Uterus (tissue), 4 donors: ENCODE results near the gene CELF4. TPM values are rescaled to one million over a fixed set of nuclear protein-coding genes. Genes with fewer than 3 reads are reported as not detected.

Experiments used
- DNase-seq, 2 donors: peaks; one replicate each; pipeline ENCODE4 v3.0.0-alpha.2; 2019 to 2020
- H3K27ac ChIP-seq, 2 donors: fragments of 200-600 bp; sonication (generic); 1 replicate in 1 of 2; 2 replicates in 1 of 2; pipeline ENCODE4 v1.5.1; 2016 to 2018
- H3K27me3 ChIP-seq, 2 donors: fragments of 200-600 bp; sonication (generic); one replicate each; pipeline ENCODE4 v1.5.1; 2018 to 2019; ENCODE audit warnings: control low read depth in 1 of 2
- H3K36me3 ChIP-seq, 2 donors: fragments of 200-600 bp; sonication (generic); one replicate each; pipeline ENCODE4 v1.5.1; 2019; ENCODE audit warnings: control low read depth in 1 of 2
- H3K4me1 ChIP-seq, 2 donors: fragments of 200-600 bp; sonication (generic); one replicate each; pipeline ENCODE4 v1.5.1; 2018 to 2019; ENCODE audit warnings: control low read depth in 1 of 2
- H3K4me3 ChIP-seq, 2 donors: fragments of 200-600 bp; sonication (generic); 1 replicate in 1 of 2; 2 replicates in 1 of 2; pipeline ENCODE4 v1.5.1; 2018 to 2019; ENCODE audit warnings: mild to moderate bottlenecking in 1 of 2
- H3K9me3 ChIP-seq, 2 donors: fragments of 200-600 bp; sonication (generic); one replicate each; pipeline ENCODE4 v1.5.1; 2019; ENCODE audit warnings: control low read depth in 1 of 2
- CTCF ChIP-seq, 4 experiments: fragments of 200-600 bp in 2 of 4; fragments of 450-650 bp in 2 of 4; sonication (generic) in 2 of 4; IDR thresholded peaks; one replicate each; pipeline ENCODE4 v1.5.1; 2016 to 2019; ENCODE audit warnings: antibody characterized with exemption in 4 of 4, mild to moderate bottlenecking in 2 of 4, moderate library complexity in 1 of 4
- POLR2A ChIP-seq, 2 donors: fragments of 450-650 bp; IDR thresholded peaks; one replicate each; pipeline ENCODE4 v1.6.1; 2016; ENCODE audit warnings: antibody characterized with exemption in 2 of 2, mild to moderate bottlenecking in 1 of 2, moderate library complexity in 1 of 2
- intact Hi-C: fragments of 100-400 bp; cut with DNase I; formaldehyde crosslinking; loops from one replicate; pipeline ENCODE4 v1.15.1; 2023; ENCODE audit warnings: low total_unique reads
- total RNA-seq, 4 donors: library from RNA; depleted of rRNA in 3 of 4; stranded (reverse); fragments of >200 nt in 3 of 4; gene quantifications; one replicate each; pipeline versions ENCODE4 v1.1.0 to v1.2.4, GENCODE V29; 2014 to 2023
- donor health status: DM: yes; HTN: yes; CAD: no.

Gene CELF4
- total RNA-seq, 4 donors from 2014 or later: 0.18 to 1.7 TPM; not detected in 2

DNA sequence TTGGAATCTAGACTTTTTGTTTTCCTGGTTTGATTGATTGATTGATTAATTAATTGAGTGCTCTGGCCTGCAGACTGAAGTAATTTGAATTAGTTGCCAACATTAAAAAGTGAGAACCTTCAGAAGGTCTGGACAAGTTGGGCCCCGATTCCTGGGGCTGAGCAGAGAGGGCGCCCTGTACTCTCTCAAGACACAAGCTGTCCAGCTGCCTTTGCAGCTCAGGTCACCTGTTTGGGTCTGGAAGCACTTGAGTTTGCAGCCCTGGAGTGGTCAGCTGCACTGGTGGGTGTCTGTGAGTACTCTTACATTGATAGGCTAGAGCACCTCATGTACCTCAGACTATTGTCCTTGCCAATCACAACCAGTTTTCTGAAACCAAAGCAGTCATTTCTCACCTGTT is 22.7 kb upstream of the CELF4 start:
- DNase-seq: no peak
- Histone ChIP-seq H3K4me1 (no peaks in the 10 kb centered on the region), H3K9me3 (no peaks in the 10 kb centered on the region), H3K4me3 (no peak overlapping the region), H3K36me3 (no peaks in the 10 kb centered on the region), H3K27ac (no peak overlapping the region), H3K27me3 (no peaks in the 10 kb centered on the region)
- intact Hi-C loops: no loop called here
- TF ChIP-seq CTCF (IDR thresholded peaks at IDR 0.05): no peak
- TF ChIP-seq POLR2A (IDR thresholded peaks at IDR 0.05): no peak

DNA sequence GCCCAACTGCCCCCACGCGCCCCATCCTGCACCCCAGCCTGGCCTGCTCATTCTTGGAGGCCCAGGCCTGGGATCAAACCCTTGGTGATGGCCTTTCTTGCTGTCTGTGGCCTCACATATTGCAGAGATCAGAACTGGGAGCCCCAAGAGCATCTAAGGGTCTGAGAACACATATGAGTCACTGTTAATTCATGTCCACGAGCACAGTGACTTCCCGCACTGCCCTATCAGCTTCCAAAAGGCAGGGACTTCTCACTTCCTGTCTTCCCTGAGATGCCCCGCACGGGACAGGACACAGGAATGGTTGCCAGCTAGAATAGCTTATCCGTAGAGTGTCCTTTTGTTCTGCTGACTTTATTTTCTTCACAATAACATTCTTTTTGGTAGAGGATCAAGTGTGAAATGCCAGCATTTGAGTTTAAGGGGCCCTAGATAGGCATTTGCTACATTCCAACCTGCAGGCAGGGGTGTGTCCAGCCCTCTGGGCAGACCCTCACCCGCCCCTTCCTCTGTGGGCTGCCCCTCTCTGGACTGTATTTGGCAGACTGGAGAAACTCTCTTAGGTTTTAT is 21.1 kb upstream of the CELF4 start:
- TF ChIP-seq CTCF (IDR thresholded peaks at IDR 0.05): no peak
- no peak for TF ChIP-seq POLR2A (IDR thresholded peaks at IDR 0.05)
- no peaks in the 10 kb centered on the region for H3K4me1 ChIP-seq
- DNase-seq: no peak
- no peak overlapping the region for H3K4me3 ChIP-seq
- H3K9me3 ChIP-seq: no peaks in the 10 kb centered on the region
- intact Hi-C loops: no loop called here
- H3K36me3 ChIP-seq: no peaks in the 10 kb centered on the region
- no peaks in the 10 kb centered on the region for H3K27me3 ChIP-seq
- no peak overlapping the region for H3K27ac ChIP-seq

GRCh38 chr18:37584952-37585695 is 19.5 kb upstream of the CELF4 start:
- H3K9me3 ChIP-seq: no peaks in the 10 kb centered on the region
- DNase-seq: no peak
- H3K4me1 ChIP-seq: no peaks in the 10 kb centered on the region
- no peaks in the 10 kb centered on the region for H3K27me3 ChIP-seq
- H3K4me3 ChIP-seq: no peak overlapping the region
- TF ChIP-seq POLR2A (IDR thresholded peaks at IDR 0.05): no peak
- TF ChIP-seq CTCF (IDR thresholded peaks at IDR 0.05): no peak
- no peak overlapping the region for H3K27ac ChIP-seq
- no peaks in the 10 kb centered on the region for H3K36me3 ChIP-seq
- intact Hi-C loops: no loop called here

DNA sequence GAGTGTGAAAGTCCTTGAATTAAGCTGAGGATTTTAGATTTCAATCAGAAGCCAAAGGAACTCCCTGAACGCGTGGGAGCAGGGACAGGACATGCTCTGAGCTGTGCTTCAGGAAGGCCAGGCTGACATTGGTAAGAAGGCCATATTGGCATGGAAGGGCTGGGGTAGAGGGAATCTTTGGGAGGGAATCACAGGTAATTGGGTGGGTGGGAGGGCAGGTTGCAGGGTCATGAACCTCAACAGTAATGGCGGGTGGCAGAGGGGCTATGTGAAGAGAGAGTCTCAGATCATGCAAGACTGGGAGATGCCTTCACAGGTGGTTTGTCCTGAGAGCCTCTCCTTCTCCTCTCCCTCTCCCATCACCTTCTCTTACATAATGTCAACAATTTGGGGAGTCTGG is 18.6 kb upstream of the CELF4 start:
- no peak for TF ChIP-seq POLR2A (IDR thresholded peaks at IDR 0.05)
- no peak for TF ChIP-seq CTCF (IDR thresholded peaks at IDR 0.05)
- no peak for DNase-seq
- no peak overlapping the region for H3K4me3 ChIP-seq
- no peaks in the 10 kb centered on the region for H3K4me1 ChIP-seq
- no peaks in the 10 kb centered on the region for H3K36me3 ChIP-seq
- intact Hi-C loops: no loop called here
- H3K9me3 ChIP-seq: no peaks in the 10 kb centered on the region
- H3K27me3 ChIP-seq: no peaks in the 10 kb centered on the region
- H3K27ac ChIP-seq: no peak overlapping the region

GRCh38 chr18:37582261-37582660 is 16.7 kb upstream of the CELF4 start:
- Histone ChIP-seq H3K9me3 (no peaks in the 10 kb centered on the region), H3K4me1 (no peaks in the 10 kb centered on the region), H3K36me3 (no peaks in the 10 kb centered on the region), H3K4me3 (no peak overlapping the region), H3K27ac (no peak overlapping the region), H3K27me3 (no peaks in the 10 kb centered on the region)
- no peak for DNase-seq
- intact Hi-C loops: no loop called here
- no peak for TF ChIP-seq POLR2A (IDR thresholded peaks at IDR 0.05)
- no peak for TF ChIP-seq CTCF (IDR thresholded peaks at IDR 0.05)
